HG03342 (cell line): ENCODE measurements around the gene PHF10.

ENCODE experiments used
- ATAC-seq: cut with Tn5 transposase; IDR thresholded peaks from one replicate; pipeline ENCODE4 v1.9.1; 2021; ENCODE audit warnings: mild to moderate bottlenecking, moderate library complexity; ENCODE audit not compliant: unreplicated experiment

PHF10 gene

DNA sequence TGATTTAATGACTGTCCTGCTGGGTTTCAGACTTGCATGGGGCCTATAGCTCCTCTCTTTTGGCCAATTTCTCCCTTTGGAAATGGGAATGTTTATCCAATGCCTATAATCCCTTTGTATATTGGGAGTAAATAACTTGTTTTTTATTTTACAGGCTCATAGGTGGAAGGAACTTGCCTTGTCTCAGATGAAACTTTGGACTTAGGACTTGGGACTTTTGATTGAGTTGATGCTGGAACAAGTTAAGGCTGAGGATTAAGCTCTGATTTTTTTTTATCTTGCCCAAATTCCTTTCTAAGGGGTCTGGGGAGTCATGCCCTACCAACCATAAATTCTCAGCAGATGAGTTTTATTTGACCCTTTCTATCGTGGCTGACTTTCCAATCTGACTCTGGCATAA lies 46.0 kb downstream of the PHF10 start:
- no peak for ATAC-seq

DNA sequence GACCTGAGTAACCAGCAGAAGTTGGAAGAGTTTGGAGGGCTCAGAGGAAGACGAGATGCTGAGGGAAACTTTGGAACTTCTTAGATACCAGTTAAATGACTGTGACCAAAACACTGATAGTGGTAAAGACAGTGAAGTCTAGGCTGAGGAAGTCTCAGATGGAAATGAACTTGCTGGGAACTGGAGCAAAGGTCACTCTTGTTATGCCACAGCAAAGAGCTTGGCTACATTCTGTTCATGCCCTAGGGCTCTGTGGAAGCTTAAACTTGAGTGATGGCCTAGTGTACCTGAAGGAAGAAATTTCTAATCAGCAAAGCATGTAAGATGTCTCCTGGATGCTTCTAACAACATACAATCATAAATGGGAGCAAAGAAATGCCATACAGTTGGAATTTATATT lies 47.2 kb downstream of the PHF10 start:
- ATAC-seq: no peak

DNA sequence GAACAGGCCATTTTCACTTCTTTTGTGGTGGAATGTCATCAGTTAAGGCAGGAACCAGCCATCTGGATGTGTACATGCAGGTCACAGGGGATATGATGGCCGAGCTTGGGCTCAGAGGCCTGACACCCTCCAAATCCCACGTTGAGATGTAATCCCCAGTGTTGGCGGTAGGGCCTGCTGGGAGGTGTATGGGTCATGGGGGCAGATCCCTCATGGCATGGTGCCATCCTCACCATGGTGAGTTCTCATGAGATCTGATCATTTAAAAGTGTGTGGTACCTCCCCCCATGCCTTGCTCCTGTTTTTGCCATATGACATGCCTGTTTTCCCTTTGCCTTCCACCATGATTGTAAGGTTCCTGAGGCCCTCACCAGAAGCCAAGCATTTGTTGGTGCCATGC lies 49.3 kb downstream of the PHF10 start:
- ATAC-seq: no peak

- no peak for ATAC-seq
Measured at GRCh38 chr6:169671563-169671962, 52.7 kb downstream of the PHF10 start.

DNA sequence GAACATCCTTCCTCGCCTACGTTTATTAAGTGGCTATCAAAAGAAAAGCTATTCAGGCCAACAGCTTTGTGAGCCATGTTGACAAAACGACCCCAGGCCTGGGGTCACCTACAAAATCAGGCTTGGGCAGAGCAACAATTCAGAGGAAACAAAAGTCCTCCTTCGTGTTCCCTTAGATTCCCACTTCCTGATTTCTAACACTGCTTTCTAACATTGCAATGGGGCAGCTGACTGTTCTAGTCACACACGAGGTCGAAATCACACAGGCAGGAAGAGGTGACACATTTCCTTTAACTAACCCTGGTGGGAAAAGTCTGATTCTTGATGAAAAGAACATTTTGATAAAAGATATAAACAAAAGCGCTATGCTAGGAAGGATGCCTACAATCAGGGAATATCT lies 54.4 kb downstream of the PHF10 start:
- ATAC-seq: no peak

DNA sequence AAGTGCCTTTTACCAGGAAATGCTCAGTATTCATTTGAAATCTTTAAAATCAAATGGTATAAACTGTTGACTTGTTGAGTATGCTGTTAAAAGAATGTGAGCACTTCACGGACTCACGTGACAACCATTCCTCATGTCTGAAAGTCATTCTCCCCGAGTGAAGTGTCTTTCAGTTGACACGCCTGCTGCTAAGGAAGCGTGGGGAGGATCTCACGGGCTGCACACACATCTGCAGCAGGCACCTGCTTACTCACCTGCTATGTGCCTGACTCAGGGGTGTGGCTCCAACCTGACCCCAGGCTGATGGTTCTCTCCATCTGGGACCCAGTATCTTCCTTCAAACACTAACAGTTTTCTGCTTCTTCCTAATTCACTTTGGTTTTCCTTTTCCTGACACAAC lies 55.2 kb downstream of the PHF10 start:
- no peak for ATAC-seq

DNA sequence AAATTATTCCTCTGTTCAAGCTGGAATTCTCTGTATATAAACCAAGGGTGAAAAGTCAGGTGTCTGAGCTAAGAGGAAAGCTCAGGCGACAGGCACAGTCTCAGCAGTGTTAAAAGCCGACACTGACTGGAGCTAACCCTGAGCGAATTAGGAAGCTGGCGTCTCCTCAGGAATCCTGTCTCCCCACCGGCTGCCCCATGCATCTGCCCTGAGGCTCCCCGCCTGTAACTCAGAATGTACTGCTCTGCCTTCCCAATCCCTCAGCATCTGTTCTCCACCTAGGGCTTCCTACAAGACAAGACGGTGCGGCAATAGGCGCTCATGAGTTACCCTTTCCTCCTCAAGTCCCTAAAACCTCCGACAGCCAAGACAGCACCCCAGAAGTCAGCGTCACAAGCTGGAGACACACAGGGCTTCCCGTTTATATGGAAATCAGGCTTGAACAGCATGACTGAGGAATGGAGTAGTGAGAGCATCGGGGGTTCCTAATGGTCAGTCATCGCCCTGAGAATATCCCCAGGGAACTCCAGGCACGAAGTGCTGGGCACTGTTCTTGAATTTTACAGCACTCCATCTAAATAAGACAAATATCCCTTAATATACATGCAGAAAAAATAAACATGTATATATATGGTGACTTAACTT lies 56.0 kb downstream of the PHF10 start:
- no peak for ATAC-seq

GRCh38 chr6:169667716-169668115 lies 56.6 kb downstream of the PHF10 start:
- ATAC-seq: no peak

DNA sequence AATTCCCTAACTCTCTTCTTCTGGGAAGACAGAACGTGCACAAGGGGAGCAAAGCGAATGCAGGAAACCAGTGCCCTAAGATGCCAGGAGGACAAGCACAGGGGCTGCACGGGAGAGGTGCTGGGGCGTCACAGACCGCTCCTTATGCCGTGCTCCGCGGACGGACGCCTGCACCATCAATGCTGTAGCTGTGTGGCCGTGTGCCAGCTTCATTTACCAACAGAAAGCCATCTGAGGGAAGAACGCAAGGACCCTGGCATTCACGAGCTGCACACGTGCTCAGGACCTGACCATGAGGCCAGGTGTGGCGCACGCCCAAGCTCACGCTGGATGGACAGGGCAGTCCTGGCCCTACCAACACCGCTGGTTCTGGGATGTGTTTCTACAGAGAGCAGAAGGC lies 57.9 kb downstream of the PHF10 start:
- no peak for ATAC-seq

- no peak for ATAC-seq
Measured at GRCh38 chr6:169665289-169665688, 59.0 kb downstream of the PHF10 start.

- no peak for ATAC-seq
Measured at GRCh38 chr6:169664227-169664626, 60.1 kb downstream of the PHF10 start.

- ATAC-seq: no peak
Measured at GRCh38 chr6:169663468-169663867, 60.8 kb downstream of the PHF10 start.

- ATAC-seq: no peak
Measured at GRCh38 chr6:169661391-169661756, 62.9 kb downstream of the PHF10 start.

DNA sequence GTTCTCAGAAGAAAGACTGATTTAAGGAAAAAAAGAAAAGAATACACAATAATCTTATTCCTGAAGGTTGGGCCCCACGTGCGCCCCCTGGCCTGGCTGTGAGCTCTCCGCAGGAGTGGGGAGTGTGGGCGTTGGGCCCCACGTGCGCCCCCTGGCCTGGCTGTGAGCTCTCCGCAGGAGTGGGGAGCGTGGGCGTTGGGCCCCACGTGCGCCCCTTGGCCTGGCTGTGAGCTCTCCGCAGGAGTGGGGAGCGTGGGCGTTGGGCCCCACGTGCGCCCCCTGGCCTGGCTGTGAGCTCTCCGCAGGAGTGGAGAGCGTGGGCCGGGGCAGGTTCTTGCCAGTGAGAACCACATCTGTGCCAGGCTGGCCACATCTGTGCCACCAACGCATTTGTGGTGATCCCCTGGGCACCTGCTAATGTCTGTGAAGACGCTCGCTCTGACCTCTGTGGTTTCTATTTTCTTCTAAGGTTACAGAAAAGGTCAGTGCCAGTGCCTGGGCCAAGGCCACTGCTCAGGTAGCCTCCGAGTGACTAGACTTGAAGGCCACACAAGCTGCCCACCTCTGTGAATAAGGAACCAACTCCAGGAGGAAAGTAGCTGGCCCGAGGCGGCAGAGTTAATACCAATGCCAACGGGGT lies 63.4 kb downstream of the PHF10 start:
- ATAC-seq: no peak

GRCh38 chr6:169659820-169660610 lies 64.3 kb downstream of the PHF10 start:
- ATAC-seq: no peak

DNA sequence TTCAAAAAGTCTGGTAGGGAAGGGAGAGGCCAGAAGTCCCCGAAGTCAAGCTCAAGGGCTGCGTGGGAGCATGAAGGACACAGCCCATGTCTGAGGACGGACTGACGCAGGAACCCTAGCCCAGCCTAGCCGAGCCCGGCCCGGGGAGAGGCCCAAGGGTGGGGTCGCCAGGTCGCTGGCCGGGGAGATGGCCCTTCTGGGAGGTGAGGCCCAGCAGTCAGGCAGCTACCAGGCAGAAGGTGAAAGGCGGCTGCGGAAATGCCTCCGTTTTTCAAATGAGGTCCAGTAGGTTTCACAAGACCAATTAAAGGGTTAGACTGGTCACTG lies 67.1 kb downstream of the PHF10 start:
- no peak for ATAC-seq

- ATAC-seq: no peak
Measured at GRCh38 chr6:169656546-169657283, 67.6 kb downstream of the PHF10 start.

- peak; percentile 94 for ATAC-seq
Measured at GRCh38 chr6:169654598-169655391, 69.5 kb downstream of the PHF10 start.
